ENCODE measurements around the gene PCDH1.

The PCDH1 gene

DNA sequence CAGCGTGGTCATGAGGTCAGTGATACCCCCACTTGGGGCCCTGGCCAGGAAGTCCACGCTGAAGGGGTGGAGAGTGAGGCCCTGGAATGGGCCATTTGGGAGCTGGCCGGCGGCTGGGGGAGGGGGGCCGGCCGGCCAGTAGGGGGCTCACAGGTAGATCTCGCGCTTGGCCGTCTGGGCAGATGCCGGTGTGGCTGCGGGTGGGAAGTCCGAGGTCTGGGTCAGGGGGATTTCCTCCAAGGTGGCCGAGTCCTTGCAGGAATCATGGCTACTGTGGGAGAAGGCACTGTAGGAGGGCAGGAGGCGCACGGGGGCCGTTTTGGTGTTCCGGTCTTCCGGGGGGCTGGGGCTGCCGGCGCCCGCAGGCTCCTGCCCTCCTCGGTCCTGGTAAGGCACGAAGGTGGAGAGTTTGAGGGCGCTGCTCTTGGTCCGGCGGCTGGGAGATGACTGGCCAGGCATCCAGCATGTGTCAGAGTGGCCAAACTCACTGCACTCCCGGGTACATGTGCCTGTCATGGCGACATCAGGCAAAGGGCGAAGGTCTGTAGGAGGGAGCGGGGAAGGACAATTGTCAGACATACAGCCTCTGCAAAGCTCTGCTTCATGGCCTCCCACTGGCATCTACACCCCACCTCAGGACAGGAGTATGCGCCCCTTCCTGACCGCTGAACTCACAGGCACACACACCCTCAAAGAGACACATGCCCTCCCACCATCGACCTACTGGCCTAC is 24.1 kb downstream of the PCDH1 start:
- no peak for DNase-seq (ENCODE audit: low spot score)

DNA sequence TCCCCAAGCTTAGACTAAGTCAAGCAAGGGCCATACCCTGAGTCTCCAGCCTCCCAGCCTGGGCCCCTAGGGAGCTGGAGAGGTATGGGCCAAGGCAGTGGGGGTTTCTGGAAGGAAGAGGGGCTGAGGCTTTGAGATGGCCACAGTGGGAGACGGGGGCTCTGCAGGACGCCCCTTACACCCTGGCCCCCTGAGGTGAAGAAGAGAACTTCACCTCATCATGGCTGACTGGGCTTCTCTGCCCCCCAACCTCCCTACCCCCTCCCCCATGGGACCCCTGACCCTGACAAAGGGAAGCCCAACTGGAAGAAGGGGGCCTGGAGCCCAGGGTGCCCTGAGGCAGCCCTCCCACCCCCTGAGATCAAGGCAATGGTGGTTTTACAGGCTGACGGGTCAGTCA is 25.8 kb downstream of the PCDH1 start:
- DNase-seq (ENCODE audit: low spot score): no peak

DNA sequence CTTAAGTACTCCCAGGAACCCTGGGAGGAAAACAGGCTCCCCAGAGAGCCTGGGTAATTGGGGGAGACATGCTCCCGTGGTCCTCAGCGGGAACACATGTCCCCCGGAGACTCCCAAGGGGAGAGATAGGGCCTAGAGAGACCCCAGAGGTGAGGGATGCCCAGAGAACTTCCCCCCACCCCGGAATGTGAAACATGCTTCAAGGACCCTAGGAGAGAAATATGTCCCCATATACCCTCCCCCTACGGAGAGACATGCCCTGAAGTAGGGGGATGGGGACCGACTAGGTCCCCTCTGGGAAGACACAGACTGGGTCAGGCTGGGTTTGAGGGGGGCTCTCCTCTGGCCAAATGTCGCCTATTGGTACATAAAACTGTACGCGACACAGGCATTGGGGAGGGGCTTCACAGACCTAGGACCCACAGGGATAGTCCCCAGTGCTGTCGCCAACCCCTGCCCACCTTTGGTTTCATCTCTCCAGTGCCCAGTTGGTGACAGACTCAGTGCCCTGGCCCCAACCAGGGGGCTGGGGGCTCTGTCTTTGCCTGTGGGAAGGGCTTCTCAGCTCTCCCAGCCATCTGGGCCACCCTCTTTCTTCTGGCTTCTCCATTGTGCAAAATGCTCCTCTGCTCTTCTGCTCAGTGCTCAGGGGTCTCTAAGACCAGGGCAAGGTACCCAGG is 26.9 kb downstream of the PCDH1 start:
- DNase-seq (ENCODE audit: low spot score): no peak

DNA sequence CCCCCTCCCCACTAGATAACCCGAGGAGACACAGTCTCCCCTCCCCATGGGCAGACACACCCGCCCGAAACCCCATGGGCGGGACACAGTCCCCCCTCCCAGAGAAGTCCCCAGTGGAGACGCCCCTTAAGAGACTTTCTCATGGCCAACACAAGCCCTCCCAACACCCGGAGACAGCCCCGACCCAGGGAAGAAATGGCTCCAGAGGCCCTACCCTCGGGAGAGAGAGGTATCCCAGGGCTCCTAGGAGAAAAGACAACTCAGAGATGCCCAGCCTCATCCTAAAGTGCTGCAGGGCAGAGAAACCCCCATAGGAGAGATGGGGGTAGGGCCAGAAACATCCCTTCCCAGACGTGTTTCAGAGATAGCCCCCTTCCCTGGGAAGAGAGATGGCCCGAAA is 27.4 kb downstream of the PCDH1 start:
- DNase-seq (ENCODE audit: low spot score): no peak

DNA sequence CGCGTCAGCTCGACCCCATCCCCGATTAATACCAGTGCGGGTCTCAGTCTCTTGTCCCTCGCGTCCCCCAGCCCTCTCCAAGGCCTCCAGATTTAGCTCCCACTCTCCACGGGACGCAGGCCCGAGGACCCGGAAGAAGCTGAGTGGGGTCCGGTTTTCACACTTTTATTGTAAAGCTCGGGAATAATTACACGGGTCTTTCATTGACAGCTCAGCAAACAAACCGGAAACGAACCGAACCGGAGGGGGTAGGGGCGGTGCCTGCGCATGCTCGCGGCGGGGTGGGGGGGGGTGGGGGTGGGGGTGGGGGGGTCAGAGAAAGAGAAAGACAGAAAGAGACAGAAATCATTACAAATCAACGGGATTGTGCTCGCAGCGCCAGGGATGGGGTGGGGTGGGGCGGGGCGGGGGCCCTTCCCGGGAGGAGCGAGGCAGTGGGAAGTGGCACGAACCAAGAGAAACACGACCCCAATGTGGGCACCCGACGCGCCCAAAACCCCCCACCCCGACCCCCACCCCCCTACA is 27.9 kb downstream of the PCDH1 start:
- peak; percentile 40 for DNase-seq (ENCODE audit: low spot score)

DNA sequence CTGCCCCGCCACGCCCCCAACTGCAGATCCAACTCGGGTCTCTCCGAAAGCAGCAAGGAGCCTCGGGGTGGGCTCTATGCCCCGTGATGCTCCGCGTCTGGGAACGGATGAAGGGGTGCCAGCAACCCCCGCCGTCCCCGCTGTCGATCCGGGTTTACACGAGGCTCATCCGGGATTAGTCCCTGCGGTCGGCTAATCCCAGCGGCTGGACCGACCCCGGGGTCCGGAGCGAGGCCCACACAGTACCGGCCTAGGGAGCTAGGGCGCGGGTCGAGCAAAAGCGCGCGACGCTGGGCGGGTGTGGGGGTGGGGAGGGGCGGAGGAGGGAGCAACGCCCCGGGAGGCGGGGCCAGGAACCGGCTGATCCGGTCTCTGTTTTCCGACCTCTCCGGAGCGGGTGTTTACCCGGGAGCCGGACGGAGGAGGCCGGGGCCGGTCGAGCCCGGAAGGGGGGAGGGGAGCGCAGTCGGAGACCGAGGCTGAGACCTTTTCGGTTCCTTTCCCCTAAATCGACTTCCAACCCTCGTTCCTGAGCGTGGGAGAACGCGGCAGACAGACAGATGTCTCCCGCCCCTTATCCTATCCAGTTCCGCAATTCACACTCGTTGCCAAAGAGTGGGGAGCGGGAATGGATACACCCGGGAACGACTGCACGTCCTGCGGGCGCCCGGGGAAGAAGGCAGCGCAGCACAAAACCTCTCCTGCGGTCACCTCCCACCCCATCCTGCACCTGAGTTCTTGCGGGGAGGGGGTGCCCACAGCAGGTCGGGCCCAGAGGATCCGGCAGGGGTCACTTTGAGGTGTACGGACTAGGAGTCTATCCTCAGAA is 28.6 kb downstream of the PCDH1 start:
- peak; percentile 74 for DNase-seq (ENCODE audit: low spot score)

DNA sequence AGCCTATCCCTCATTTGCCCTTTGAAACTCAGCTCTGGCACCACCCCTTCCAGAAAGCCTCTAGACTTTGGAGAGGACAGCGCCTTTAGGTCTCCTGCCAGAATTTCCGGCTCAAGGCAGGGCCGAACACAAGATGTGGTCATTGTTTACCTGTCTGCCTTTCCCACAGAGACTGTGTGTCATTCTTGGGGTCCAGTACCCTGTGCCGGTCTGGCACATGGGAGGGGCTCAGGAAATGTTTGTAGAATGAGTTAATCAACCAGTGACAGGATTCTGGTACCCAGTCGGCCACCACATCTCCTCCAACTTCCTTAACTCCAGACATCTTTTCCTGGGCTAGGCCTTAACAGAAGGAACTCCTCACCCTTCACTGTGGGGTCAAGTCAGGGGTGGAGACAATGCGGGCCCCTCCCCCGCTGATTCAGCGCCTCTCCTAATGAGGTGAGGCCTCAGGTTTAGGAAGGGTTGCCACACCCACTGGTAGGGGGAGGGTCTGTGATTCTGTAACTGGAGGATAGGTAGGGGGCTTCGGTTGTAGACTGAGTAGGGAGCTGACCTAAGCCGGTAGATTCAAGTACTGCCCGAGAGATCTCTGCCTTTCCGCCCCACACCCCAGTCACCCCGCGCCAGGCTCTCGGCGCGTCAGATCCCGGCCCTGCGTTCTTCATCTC is 29.3 kb downstream of the PCDH1 start:
- DNase-seq (ENCODE audit: low spot score): peak; percentile 76

DNA sequence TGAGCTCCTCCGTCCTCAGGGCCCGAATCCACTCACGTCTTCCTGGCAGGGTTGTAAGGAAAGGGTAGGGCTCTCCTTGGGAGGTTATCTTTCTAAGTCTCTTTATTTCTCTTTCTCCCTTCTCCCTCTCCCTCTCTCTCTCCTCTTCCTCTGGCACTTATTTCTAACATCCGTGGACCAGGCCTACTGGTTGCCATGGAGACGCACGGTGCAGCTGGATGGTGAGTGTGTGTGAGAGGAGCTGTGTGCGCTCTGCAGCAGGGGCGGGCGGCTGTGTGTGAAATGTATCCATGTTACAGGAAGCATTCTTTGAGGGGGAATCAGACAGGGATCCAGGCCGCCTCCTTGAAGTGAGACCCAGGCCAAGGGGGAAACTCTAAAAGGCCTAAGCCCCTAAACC is 32.2 kb downstream of the PCDH1 start:
- DNase-seq (ENCODE audit: low spot score): no peak

DNA sequence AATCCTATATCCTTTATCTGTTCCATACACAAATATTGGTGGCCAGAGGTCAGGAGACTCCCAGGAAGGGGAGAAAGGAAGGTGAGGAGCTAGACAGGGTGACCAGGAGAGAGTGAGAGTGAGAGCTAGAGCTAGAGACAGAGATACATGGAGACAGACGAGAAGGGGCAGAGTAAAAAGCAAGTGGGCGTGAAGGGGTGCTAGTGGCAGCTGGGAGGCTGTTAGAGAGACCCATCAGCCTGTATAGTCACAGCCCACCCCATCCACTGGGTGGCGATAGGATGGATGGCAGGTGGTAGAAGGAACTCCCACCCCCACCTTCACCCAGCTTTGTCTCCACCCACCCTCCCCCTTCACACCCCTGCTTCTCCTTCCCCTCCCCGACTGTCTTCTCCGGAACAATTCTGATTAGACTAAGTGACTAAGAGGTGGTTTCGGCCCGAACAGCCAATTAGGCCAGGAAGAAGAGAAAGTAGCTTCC is 32.8 kb downstream of the PCDH1 start:
- DNase-seq (ENCODE audit: low spot score): no peak

DNA sequence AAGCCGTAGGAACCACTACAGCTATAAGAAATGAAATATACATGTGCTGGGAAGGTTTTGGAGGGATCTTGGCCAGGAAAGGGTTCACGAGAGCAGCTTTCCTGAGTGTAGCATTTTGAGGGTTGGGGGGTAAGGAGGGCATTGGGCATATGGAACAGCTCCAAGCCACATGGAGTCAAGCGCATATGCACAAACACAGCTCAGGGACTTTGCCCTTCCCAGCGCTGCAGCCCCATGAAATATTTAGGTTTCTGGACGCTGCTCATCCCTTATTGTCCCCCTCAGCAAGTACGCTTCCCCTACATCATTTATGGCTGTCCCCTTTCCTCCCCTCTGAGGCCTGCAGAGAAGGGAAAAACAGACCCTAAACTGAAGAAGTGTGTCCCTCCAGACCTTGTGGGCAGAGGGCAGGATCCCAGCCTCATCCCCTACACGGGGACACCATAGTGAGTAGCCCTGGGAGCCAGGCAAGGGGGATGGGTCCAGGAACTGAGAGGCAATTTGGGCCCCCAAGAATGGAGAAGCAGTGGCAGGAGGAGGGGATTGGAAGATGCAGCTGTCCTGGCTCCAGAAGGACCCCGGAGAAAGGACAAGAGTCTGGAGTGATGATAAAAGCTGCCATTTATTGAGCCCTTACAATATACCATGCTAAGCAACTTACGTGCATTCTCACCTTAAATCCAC is 33.7 kb downstream of the PCDH1 start:
- no peak for DNase-seq (ENCODE audit: low spot score)

DNA sequence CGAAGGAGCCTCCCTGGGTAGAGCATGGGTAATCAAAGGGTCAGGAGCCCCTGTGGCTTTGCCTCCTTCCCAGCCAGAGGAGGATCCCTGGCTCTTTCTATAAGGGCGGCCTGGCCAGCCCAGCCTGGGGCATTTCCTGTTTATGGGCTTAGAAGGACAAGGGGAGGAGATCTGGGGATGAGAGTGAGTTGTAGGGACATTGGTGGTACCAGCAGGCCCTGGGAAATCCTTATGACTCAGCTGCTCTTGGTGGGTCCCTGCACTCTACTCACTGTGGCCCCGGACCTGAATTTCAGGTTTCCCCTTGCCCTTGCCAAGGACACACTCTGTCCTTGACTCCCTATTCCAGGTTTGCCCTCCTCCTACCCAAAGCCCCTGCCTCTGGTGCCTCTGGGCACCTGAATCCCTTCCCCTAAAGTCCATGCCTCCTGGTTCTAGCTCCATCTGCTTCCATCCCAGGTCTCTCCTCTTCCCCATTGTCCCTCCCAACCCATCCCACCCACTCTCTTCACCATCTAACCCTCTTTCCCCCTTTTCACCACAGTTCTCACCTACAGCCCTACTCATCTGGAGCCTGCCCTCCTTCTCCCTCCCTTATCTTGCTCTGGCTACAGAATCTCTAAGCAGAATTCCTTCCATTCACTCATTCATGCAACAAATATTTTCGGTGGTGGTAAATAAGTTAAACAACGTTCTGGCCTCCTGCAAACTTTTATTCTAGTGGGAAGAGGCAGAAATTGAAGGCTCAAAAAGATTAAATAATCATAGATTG is 34.9 kb downstream of the PCDH1 start:
- no peak for DNase-seq (ENCODE audit: low spot score)

DNA sequence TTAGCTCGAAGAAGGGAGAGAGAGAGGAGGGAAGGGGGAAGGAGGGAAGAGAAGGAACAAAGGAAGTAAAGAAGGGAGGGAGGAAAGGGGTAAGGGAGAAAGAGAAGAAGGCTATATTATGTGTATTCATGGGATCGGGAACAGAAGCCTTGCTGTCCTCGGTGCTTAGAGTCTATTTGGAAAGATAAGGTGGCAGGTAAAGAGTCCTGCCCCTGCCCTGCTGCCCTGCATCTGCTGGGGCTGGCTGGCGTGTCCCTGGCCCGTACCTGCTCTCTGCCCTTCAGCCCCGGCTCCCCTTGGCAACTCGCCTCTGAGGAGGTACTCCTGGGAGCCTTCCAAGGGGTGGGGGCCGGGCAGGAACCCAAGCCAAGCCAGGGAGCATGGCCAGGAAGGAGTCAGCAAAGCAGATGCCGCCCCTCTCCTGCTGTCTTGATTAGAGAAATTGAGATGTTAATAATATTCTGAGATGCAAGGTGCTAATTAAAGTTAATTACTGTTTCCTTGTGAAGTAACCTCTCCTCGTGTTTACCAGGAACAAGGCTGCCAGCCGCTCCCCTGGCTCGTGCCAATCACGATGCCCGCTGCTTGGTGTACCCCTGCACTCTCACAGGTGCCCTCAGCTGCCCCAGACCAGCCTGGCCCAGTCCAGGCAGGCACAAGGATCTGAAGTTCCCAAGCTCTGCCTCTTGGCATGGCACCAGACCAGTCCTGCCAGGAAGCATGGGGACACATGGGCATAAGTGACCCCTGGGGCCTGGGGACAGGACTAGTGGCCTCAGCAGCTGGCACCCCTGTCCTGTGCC is 36.6 kb downstream of the PCDH1 start:
- no peak for DNase-seq (ENCODE audit: low spot score)

DNA sequence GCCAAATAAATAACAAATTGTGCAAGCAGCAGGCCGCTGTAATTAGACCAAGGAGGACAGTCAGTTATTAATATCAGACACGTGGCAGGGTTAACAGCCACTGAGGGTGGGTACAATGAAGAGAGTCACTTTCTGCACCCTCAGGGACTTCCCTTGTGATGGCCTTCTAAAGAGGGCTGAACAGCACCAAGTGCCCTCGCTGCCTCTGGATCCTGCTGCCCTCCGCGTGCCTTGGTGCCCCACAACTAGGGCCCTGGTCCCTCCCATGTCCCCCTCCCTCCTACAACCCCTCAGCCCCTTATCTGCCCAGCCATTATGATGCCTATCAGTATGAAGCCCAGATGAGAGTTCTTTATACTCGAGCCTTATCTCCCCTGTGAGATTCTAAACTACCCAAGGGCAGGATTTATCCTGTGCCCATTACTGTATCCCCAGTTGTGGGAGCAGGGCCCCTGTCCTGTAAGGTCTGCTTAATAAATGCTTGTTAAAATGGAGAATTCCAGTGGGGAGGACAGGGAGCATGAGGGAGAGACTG is 37.3 kb downstream of the PCDH1 start:
- no peak for DNase-seq (ENCODE audit: low spot score)

DNA sequence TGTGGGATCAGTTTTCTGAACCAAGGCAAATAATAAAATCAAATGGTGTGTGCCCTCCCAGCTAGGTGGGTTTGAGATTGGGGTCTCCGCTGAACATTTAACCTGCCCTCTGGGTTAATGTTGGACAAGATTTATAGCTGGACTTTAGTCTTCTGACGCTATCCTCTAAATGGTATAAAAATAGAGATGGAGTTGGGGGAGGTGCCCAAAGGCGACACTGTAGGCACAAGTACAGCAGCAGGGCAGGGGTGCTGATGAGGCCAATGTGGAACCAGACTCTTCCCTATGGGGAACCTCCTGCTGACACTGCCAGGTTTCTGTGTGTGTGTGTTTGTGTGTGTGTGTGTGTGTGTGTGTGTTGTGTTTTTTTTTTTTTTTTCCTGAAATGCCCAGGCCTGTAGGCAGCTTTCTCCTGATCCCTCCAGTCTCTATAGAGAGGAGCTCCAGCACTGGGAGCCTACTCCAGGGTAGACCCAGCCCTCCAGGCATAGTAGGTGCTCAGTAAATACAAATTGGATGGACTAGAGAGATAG is 37.9 kb downstream of the PCDH1 start:
- no peak for DNase-seq (ENCODE audit: low spot score)

DNA sequence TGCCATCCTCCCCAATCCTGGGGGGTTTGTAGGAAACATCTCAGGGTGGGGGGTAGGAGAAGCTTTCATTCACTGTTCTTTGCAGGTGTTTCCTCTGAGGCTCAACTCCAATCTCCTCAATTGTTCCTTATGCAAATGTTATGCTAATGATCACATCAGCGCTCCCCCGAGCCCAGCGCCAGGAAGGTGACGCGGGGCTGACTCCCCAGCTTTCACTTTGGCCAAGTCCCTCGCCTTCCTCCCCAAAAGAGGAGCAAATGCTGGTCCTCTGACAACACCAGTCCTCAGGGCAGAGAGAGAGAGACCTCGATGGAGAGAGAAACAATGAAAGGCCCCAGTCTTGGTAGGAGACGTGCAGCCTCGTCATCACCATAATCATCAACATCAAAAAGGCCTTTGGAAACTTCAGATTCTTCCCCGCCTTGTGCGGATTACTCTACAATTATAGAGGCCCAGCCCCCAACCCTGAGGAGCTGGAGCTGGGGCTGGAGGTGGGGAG is 39.1 kb downstream of the PCDH1 start:
- no peak for DNase-seq (ENCODE audit: low spot score)

DNA sequence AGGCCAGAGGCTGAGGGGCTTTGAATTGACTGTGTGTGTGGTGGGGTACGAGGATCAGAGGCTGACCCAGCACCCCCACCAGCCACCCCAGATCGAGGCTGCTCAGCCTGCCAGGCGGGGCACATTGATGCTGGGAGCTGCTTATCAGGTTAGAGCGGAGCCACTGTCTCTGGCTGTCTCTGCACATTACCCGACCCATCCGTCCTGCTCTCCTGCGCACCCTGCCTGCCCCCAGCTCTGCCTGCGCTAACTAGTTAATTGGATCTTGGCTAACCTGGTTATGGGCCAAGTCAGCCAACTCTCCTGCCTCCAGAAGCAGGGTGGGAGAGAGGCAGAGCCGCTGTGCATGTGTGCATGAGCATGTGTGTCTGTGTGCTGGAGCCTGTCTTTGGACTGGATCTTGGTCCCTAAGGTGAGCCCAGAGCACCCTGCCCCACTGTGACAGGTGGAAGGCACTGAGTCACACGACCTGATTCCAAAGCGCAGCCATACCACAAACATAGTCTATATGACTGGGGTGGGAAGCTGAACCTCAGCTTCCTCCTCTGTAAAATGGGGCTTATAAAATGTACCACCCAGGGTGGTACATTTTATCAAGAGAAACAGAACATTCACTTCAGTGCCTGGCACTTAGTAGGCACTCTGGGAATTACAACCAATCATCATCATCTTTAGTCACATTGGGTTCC is 39.7 kb downstream of the PCDH1 start:
- DNase-seq (ENCODE audit: low spot score): no peak

DNA sequence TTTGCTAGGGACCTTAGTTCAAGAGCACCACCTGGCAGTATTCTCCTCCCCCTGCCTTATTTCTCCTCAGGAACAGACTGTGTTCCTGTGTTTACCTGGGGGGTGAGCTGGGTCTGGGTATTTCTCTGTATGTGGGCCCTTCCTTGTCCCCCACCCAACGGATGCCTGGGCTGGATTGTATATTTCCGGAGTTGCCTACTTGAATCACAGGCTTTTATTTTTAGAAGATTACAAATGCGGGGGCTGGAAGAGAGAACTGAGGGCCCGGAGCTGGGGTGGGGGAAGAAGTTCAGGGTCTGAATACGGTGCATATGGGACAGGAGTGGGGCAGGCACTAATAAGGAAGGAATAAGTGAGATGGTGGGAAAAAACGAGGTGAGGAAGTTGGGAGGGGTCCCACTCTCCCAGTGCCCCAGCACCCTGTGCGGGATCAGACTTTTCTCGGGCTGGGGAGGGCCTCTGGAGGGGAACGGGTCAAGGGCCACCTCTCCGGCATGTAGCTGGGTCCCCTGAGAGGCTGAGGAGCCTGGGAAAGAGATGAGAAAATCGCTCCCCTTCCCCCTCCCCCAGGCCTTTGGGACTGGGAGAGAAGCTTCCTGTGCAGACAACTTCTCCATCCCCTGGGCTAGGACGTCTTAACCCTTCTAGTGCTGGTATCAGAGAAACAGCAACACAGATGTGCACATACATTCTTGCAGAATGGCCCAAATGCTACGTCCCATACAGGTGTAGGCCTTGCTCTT is 42.1 kb downstream of the PCDH1 start:
- DNase-seq (ENCODE audit: low spot score): no peak

DNA sequence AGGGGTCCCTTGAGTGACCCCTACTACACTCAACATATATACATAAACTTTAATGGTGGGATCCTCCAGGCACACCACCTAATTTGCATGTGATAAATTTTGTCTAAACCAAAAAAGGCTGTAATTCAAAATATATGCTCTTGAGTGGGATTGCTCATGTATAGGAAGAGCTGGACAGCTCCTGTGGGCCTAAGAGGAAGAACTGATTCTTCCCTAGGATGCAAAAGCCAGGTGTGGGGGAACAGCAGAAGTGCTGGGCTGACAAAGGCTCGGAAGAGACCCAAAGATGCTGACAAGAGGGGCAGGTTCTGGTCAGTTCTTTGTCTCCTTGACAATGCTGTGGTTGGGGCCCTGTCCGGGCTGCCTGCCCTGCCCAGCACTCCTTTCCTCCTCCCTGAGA is 43.9 kb downstream of the PCDH1 start:
- no peak for DNase-seq (ENCODE audit: low spot score)

All from cerebellar cortex (tissue), 1 donor.